Esophagus (tissue), 2 donors: ENCODE measurements around the gene RASSF4. TPM values are rescaled to one million over a fixed set of nuclear protein-coding genes. Genes with fewer than 3 reads are reported as not detected.

ENCODE experiments used
- H3K27ac ChIP-seq, 2 donors: one replicate each; pipeline ENCODE4 v1.5.1; 2013; ENCODE audit warnings: low read depth in 2 of 2, mild to moderate bottlenecking in 2 of 2, inconsistent platforms in 1 of 2, low read length in 1 of 2, moderate library complexity in 1 of 2
- H3K27me3 ChIP-seq, 2 donors: one replicate each; pipeline ENCODE4 v1.6.1; 2013; ENCODE audit warnings: low read length in 2 of 2, control low read depth in 1 of 2, mild to moderate bottlenecking in 1 of 2; ENCODE audit not compliant: insufficient read depth in 2 of 2, control insufficient read depth in 1 of 2
- H3K36me3 ChIP-seq, 2 donors: one replicate each; pipeline ENCODE4 v1.6.1; 2013; ENCODE audit warnings: low read length in 1 of 2; ENCODE audit not compliant: control insufficient read depth in 2 of 2, insufficient read depth in 2 of 2
- H3K4me1 ChIP-seq, 2 donors: one replicate each; pipeline ENCODE4 v1.6.1; 2013; ENCODE audit warnings: low read length in 1 of 2; ENCODE audit not compliant: control insufficient read depth in 2 of 2, insufficient read depth in 2 of 2
- H3K4me3 ChIP-seq, 2 donors: one replicate each; pipeline ENCODE4 v1.5.1; 2013; ENCODE audit warnings: low read length in 2 of 2, mild to moderate bottlenecking in 2 of 2, low read depth in 1 of 2, moderate library complexity in 1 of 2
- H3K9me3 ChIP-seq, 2 donors: one replicate each; pipeline ENCODE4 v1.6.1; 2013; ENCODE audit warnings: mild to moderate bottlenecking in 2 of 2, low read depth in 1 of 2, low read length in 1 of 2, moderate library complexity in 1 of 2; ENCODE audit not compliant: control insufficient read depth in 2 of 2, insufficient read depth in 1 of 2
- WGBS, 2 donors: extraction: QIAGEN DNeasy Blood & Tissue Kit; methylation state at CpG; one replicate each; pipeline ENCODE4 v1.1.7; 2013; 5-methylcytosine and 5-hydroxymethylcytosine counted together
- polyA plus RNA-seq, 2 donors: library from polyadenylated mRNA; stranded (reverse); fragments of 200-250 nt; gene quantifications; one replicate each; pipeline ENCODE4 v1.2.3, GENCODE V29; 2013
- donor health status: healthy with polysubstance abuse.
- donor health status: Bipolar disorder and iron deficiency.

The RASSF4 gene
- polyA plus RNA-seq, 2 donors: 3.6 to 3.7 TPM

DNA sequence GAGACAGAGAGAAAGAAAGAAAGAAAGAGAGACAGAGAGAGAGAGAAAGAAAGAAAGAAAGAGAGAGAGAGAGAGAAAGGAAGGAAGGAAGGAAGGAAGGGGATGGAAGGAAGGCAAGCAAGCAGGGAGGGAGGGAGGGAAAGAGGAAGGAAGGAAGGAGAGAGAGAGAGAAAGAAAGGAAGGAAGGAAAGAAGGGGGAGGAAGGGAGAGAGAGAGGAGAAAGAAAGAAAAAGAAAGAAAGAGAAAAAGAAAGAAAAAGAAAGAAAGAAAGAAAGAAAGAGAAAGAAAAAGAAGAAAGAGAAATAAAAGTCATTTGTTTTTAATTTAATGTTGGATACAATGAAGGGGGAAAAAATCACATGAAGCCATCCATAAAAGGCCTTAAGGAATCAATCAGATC, 4.6 kb upstream of the RASSF4 start:
- no peak overlapping the region for H3K4me3 ChIP-seq
- no peak overlapping the region for H3K27ac ChIP-seq
- peaks cover 2 to 3% of the 10 kb centered on the region in 2 donors for H3K4me1 ChIP-seq
- H3K36me3 ChIP-seq: peaks cover 0 to 4% of the 10 kb centered on the region in 2 donors
- H3K27me3 ChIP-seq: no peaks in the 10 kb centered on the region
- no peaks in the 10 kb centered on the region for H3K9me3 ChIP-seq

DNA sequence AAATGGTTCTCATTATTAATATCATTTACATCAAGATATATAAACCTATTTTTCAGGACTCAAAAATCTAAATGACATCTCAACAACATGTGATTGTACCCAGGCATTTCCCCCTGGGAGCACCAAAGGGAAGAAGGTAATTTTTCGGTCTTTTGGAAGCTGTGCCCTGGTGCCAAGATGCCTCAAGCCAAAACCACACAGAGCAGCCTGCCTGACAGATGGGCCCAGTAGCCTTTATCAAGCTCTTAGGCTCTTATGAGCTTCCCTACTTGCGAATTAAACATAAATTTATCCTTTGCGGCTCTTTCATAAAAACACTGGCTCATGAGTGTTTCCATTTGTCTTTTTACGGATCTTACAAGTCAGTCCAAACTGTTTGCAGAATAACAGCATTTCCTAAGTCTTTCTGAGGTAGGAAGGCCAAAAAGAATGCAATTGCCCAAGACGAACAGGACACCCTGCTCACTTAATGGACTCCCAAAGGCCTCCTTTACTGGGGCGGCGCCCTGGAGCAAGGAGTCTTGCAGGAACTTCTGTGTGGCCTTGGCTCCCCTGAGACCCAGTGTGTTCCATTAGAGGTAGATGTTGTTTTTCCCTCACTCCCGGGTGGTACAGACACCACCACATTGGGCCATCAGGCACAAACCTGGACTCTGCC, 4.1 kb upstream of the RASSF4 start:
- Histone ChIP-seq H3K9me3 (no peaks in the 10 kb centered on the region), H3K27ac (no peak overlapping the region), H3K27me3 (no peaks in the 10 kb centered on the region), H3K36me3 (peaks cover 0 to 4% of the 10 kb centered on the region in 2 donors), H3K4me1 (peaks cover 2 to 3% of the 10 kb centered on the region in 2 donors), H3K4me3 (no peak overlapping the region)
- 78 to 87% methylated on average over 8 of the region's 8 CpGs for whole genome bisulfite sequencing, 2 donors

DNA sequence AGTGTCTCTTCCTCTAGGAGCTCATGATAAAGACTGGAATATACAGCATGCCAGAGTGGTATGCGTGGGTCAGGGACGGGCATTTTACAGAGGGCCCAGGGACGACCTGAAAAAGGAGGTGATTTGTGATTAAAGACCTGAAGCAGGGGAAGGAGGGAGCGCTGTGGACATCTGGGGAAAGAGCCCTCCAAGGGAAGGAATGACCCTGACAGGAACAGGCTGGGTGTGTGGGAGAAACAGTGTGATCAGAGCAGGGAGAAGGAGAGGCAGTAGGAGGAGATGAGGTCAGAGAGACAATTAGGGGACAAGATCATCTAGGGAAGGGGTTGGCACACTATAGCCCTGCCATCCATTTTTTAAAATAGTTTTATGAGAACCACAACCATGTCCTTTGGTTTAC, 3.4 kb upstream of the RASSF4 start:
- Histone ChIP-seq H3K27ac (no peak overlapping the region), H3K4me3 (no peak overlapping the region), H3K4me1 (peaks cover 2 to 3% of the 10 kb centered on the region in 2 donors), H3K36me3 (peaks cover 0 to 4% of the 10 kb centered on the region in 2 donors), H3K9me3 (no peaks in the 10 kb centered on the region), H3K27me3 (no peaks in the 10 kb centered on the region)
- WGBS, 2 donors: 98% methylated on average over 4 of the region's 4 CpGs

DNA sequence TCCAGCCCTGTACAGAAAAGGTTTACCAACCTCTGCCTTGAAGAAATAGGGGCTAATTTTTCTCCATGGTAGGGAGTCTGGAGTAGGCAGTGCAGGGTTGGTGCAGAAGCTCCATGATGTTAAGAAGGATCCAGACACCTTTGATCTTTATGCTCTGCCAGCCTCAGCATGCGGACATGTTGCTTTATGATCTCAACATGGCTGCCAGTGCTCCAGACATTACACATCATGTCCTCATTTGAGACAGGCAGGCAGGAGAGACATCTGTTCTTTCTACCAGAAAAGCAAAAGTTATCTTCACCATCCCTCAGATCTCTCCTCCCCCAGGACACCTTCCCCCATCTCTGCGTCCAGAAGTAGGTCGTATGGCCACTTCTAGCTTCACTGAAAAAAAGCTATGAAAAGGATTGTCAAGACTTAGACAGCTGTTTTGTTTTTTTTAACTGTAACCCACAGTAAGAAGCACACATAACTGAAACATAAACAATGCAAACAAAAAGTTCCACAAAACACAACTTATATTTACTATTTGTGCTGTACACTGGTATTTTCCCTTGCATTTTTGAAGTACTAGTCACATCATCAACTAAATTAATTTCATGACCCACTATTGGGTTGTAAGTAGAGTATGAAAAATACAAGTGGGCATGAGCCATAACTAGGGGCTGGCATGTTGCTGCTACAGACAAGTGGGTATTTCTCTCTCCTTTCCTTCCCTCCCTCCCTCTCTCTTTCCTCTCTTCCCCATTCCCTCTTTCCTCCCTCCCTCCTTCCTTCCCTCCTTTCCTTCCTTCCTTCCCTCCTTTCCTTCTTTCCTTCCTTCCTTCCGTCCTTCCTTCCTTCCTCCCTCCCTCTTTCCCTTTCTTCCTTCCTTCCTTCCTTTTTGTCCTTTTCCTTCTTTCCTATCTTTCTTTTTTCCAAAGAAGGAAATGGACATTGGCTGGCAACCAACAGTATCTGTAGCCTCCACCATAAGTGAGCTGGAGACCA, 2.6 kb upstream of the RASSF4 start:
- WGBS, 2 donors: 95 to 96% methylated on average over 4 of the region's 4 CpGs
- H3K4me3 ChIP-seq: no peak overlapping the region
- peaks cover 3 to 4% of the 10 kb centered on the region in 2 donors for H3K4me1 ChIP-seq
- no peaks in the 10 kb centered on the region for H3K9me3 ChIP-seq
- H3K36me3 ChIP-seq: peaks cover 0 to 4% of the 10 kb centered on the region in 2 donors
- no peaks in the 10 kb centered on the region for H3K27me3 ChIP-seq
- no peak overlapping the region for H3K27ac ChIP-seq

DNA sequence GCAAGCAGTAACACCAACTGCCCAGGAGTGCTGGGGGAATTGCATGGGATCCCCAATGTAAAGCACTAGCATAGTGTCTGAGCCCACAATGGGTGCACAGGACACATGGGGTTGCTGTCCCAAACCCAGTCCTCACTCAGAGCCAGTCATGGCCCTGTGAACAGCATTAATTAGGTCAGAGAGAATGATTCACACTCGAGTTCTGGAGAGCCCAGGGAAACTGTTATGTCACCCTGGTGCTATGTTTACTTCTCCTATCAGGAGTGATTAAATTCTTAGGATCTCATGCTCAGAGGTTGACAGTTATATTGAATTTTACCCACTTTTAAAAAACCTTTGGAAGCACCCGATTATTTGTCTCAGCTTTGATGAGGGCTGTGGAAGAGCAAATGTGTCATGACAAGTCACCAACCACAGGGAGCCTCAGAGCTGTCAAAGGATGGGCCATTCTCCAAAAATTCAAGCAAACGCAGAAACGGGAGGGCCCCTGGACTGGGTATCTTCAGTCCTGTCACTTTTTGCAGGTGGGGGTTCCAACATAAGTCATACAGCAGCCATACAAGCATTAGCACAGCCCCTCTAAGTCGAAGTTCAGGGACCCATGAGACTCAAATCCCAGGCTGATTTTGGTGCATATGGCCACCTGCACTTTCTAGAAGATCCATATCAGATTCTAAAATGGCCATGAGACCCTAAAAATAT, 1.3 kb upstream of the RASSF4 start:
- no peaks in the 10 kb centered on the region for H3K27me3 ChIP-seq
- H3K36me3 ChIP-seq: peaks cover 0 to 4% of the 10 kb centered on the region in 2 donors
- peak overlapping the region in 1 of 2 donors; percentile 45 for H3K27ac ChIP-seq
- WGBS, 2 donors: 27 to 31% methylated on average over 5 of the region's 5 CpGs
- H3K9me3 ChIP-seq: no peaks in the 10 kb centered on the region
- H3K4me1 ChIP-seq: peaks cover 3 to 6% of the 10 kb centered on the region in 2 donors
- peak overlapping the region in 1 of 2 donors; percentile 83 for H3K4me3 ChIP-seq

DNA sequence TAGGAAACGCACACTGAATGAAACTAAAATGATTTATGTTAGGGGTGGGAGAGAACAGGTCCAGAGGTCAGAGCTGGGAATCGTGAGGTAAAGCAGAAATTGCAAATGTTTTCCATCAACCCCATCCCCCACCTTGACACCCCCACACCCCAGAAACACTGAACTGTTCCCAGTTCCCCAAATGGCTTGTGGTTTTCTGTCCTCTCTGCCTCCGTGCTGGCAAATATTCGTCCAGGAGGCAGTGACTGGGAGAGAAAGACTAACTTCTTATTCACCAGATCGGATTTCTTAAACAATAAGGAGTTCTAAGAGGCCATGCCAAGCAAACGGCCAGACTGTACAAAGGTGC, 730 bp upstream of the RASSF4 start:
- 4 to 5% methylated on average over 6 of the region's 6 CpGs for WGBS, 2 donors
- peak overlapping the region; percentile 83 for H3K4me3 ChIP-seq
- H3K27me3 ChIP-seq: no peaks in the 10 kb centered on the region
- H3K36me3 ChIP-seq: peaks cover 0 to 4% of the 10 kb centered on the region in 2 donors
- H3K9me3 ChIP-seq: no peaks in the 10 kb centered on the region
- peak overlapping the region; percentile 88 to 92 for H3K27ac ChIP-seq
- peaks cover 3 to 6% of the 10 kb centered on the region in 2 donors for H3K4me1 ChIP-seq

DNA sequence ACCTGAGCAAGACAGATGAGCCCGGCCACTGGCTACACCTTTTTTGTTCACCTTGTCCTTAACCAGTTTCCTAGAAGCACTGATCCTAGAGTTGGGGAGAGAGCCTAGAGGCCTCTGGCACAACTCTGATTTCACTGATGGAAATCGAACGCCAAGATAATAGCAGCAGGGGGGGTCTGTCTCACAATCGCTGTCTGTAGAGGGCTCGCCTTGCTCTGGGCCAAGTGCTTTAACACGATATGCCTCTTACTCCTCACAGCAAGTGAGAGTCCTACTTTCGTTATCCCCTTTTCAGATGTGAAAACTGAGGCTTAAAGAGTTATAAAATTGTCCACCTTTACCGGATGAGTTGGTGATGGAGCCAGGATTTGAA, 472 bp downstream of the RASSF4 start:
- peaks cover 0 to 4% of the 10 kb centered on the region in 2 donors for H3K36me3 ChIP-seq
- H3K4me1 ChIP-seq: peaks cover 3 to 6% of the 10 kb centered on the region in 2 donors
- H3K4me3 ChIP-seq: peak overlapping the region; percentile 58 to 83
- H3K27me3 ChIP-seq: no peaks in the 10 kb centered on the region
- no peaks in the 10 kb centered on the region for H3K9me3 ChIP-seq
- H3K27ac ChIP-seq: peak overlapping the region; percentile 58 to 88
- 50% methylated on average over 8 of the region's 8 CpGs for WGBS, 2 donors

DNA sequence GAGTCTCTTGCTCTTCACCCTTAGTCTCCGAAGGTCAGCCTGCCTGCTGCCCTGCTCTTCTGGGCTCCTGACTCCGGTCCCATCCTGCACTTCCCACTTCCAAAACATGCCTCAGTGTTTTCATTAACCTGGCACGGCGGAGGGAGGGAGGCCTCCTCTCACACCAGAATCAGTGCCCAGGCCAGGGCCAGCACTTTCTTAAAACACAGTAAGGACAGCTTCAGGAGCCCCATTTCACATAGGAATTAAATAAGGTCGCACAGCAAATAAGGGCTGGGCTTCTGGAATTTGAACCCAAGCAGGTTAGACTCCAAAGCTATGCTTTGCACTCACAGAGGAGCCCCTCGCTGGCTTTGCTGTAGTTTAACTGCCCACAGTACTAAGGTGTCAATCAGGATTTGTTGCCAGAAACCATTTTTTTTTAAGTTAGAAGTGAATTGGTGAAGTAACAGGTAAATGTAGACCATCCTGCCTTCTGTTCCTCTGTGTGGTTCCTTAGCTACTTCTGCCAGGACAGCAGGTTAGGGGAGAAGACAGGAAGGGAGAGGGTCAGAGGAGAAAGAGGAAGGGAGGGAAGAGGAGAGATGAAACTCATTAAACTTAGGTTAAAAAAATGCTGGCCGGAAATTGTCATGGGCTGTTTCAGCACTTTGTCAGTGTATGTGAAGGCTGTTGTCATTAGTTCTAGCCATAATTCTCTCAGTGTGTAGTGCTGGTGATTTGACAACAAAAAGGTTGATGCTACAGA, 1.1 kb downstream of the RASSF4 start:
- H3K9me3 ChIP-seq: no peaks in the 10 kb centered on the region
- peak overlapping the region in 1 of 2 donors; percentile 15 for H3K27ac ChIP-seq
- H3K36me3 ChIP-seq: peaks cover 0 to 4% of the 10 kb centered on the region in 2 donors
- WGBS, 2 donors: 67 to 83% methylated on average over 7 of the region's 7 CpGs
- H3K27me3 ChIP-seq: no peaks in the 10 kb centered on the region
- peak overlapping the region; percentile 25 to 83 for H3K4me3 ChIP-seq
- H3K4me1 ChIP-seq: peaks cover 3 to 6% of the 10 kb centered on the region in 2 donors

GRCh38 chr10:44961230-44961571, 1.6 kb downstream of the RASSF4 start:
- 57 to 74% methylated on average over 4 of the region's 4 CpGs for WGBS, 2 donors
- H3K36me3 ChIP-seq: peaks cover 0 to 4% of the 10 kb centered on the region in 2 donors
- peaks cover 3 to 6% of the 10 kb centered on the region in 2 donors for H3K4me1 ChIP-seq
- H3K27me3 ChIP-seq: no peaks in the 10 kb centered on the region
- H3K27ac ChIP-seq: no peak overlapping the region
- H3K9me3 ChIP-seq: no peaks in the 10 kb centered on the region
- no peak overlapping the region for H3K4me3 ChIP-seq
